GM19238 (cell line): Measurements from ENCODE around the gene ZG16B.

Source experiments
- DNase-seq: peaks from one replicate; pipeline ENCODE4 v3.0.0; 2011; ENCODE audit warnings: low spot score; ENCODE audit not compliant: insufficient read length

The ZG16B gene

GRCh38 chr16:2804728-2805127 is 25.4 kb upstream of the ZG16B start:
- no peak for DNase-seq

GRCh38 chr16:2806286-2806685 is 23.8 kb upstream of the ZG16B start:
- no peak for DNase-seq

GRCh38 chr16:2808181-2808580 is 21.9 kb upstream of the ZG16B start:
- DNase-seq = no peak

GRCh38 chr16:2809149-2809760 is 20.8 kb upstream of the ZG16B start:
- DNase-seq = no peak

- DNase-seq = no peak
These were observed 19.5 kb upstream of the ZG16B start for GRCh38 chr16:2810651-2811050.

GRCh38 chr16:2811703-2812471 is 18.2 kb upstream of the ZG16B start:
- no peak for DNase-seq

- DNase-seq = no peak
These were observed 16.3 kb upstream of the ZG16B start for GRCh38 chr16:2813771-2814221.

GRCh38 chr16:2814551-2815298 is 15.4 kb upstream of the ZG16B start:
- DNase-seq = no peak

GRCh38 chr16:2815299-2815771 is 14.8 kb upstream of the ZG16B start:
- DNase-seq = no peak

- DNase-seq = no peak
These were observed 13.3 kb upstream of the ZG16B start, which contains the start of gene PRSS21 for GRCh38 chr16:2816751-2817339. Gene PRSS21, plus strand, starts transcription at chr16:2817237. Its CDS starts 32 bp downstream, at chr16:2817269.

- no peak for DNase-seq
These were observed 12.5 kb upstream of the ZG16B start for GRCh38 chr16:2817340-2818271.

- DNase-seq = no peak
These were observed 11.7 kb upstream of the ZG16B start for GRCh38 chr16:2818272-2818876.

- DNase-seq = no peak
These were observed 10.7 kb upstream of the ZG16B start for GRCh38 chr16:2819179-2819938.

GRCh38 chr16:2819939-2820835 is 9.9 kb upstream of the ZG16B start:
- no peak for DNase-seq

- DNase-seq = no peak
These were observed 9.1 kb upstream of the ZG16B start for GRCh38 chr16:2820836-2821486.

- no peak for DNase-seq
These were observed 8.5 kb upstream of the ZG16B start for GRCh38 chr16:2821487-2822157.

- no peak for DNase-seq
These were observed 8.0 kb upstream of the ZG16B start for GRCh38 chr16:2822158-2822495.
